OCI-LY1 (cell line): ENCODE measurements around the gene RRH.

Experiments
- CTCF ChIP-seq: fragments of 200-600 bp; sonication (generic), shearing (Covaris generic); IDR thresholded peaks from 2 replicates; pipeline ENCODE4 v1.5.1; 2017; ENCODE audit warnings: mild to moderate bottlenecking, antibody characterized with exemption, low read length, moderate library complexity, mixed read lengths
- EZH2 ChIP-seq: fragments of 200-600 bp; sonication (generic), shearing (Covaris generic); IDR thresholded peaks from 2 replicates; pipeline ENCODE4 v1.8.0; 2017; ENCODE audit warnings: borderline replicate concordance, mixed run types, mild to moderate bottlenecking, antibody characterized with exemption, low read length, moderate library complexity, mixed read lengths

- TF ChIP-seq EZH2: no peak
- no peak for TF ChIP-seq CTCF
Observed at GRCh38 chr4:109864134-109864533, 36.4 kb downstream of the RRH start.
